Stimulated activated CD4-positive, alpha-beta T cell treated with anti-CD3 and anti-CD28 coated beads, Interleukin-1b, Interleukin-23, amount 100 ng/mL, for 24 hours (primary cell): Measurements from ENCODE around the gene EDEM1.

Source experiments
- DNase-seq, 4 experiments: peaks; one replicate each; pipeline ENCODE4 v3.0.0-alpha.2; 2020; ENCODE audit warnings: low read depth in 4 of 4, low spot score in 1 of 4

The EDEM1 gene

GRCh38 chr3:5198313-5198677 is 10.8 kb downstream of the EDEM1 start:
- no peak for DNase-seq

GRCh38 chr3:5198986-5199731 is 11.7 kb downstream of the EDEM1 start:
- peak in 1 of 4 experiments; percentile 29 for DNase-seq

GRCh38 chr3:5201536-5201935 is 14.0 kb downstream of the EDEM1 start:
- DNase-seq: no peak

- no peak for DNase-seq
Observed at GRCh38 chr3:5202222-5202621, 14.7 kb downstream of the EDEM1 start.

- peak in 1 of 4 experiments; percentile 43 for DNase-seq
Observed at GRCh38 chr3:5205165-5205941, 17.8 kb downstream of the EDEM1 start.

- no peak for DNase-seq
Observed at GRCh38 chr3:5210926-5211325, 23.4 kb downstream of the EDEM1 start.

GRCh38 chr3:5212628-5213573 is 25.4 kb downstream of the EDEM1 start:
- no peak for DNase-seq

GRCh38 chr3:5213574-5213966 is 26.1 kb downstream of the EDEM1 start:
- DNase-seq: no peak

- DNase-seq: no peak
Observed at GRCh38 chr3:5214352-5214751, 26.8 kb downstream of the EDEM1 start.

- no peak for DNase-seq
Observed at GRCh38 chr3:5217824-5218595, 30.5 kb downstream of the EDEM1 start.

- DNase-seq: no peak
Observed at GRCh38 chr3:5218815-5219214, 31.3 kb downstream of the EDEM1 start.

GRCh38 chr3:5219216-5219615 is 31.7 kb downstream of the EDEM1 start:
- no peak for DNase-seq

GRCh38 chr3:5220193-5220592 is 32.7 kb downstream of the EDEM1 start:
- no peak for DNase-seq

GRCh38 chr3:5220667-5221431 is 33.3 kb downstream of the EDEM1 start:
- no peak for DNase-seq

- no peak for DNase-seq
Observed at GRCh38 chr3:5221701-5222100, 34.2 kb downstream of the EDEM1 start.

GRCh38 chr3:5222283-5223005 is 34.9 kb downstream of the EDEM1 start:
- DNase-seq: no peak

GRCh38 chr3:5226783-5227182 is 39.3 kb downstream of the EDEM1 start:
- DNase-seq: no peak

- no peak for DNase-seq
Observed at GRCh38 chr3:5227812-5228211, 40.3 kb downstream of the EDEM1 start.

- DNase-seq: no peak
Observed at GRCh38 chr3:5229414-5229813, 41.9 kb downstream of the EDEM1 start.
